Cardiac muscle cell (in vitro differentiated cells and primary cell): ENCODE results near the gene CBY2. TPM values are rescaled to one million over a fixed set of nuclear protein-coding genes. Genes with fewer than 3 reads are reported as not detected.
"Not testable (repeated sequence)": the region's sequence is repeated elsewhere in the genome, so short reads cannot be mapped to it uniquely, and the experiment has no call there.

Experiments used
- DNase-seq, 2 donors: peaks; one replicate each; pipeline versions ENCODE4 v3.0.0 to v3.0.0-alpha.2; 2010 to 2017; ENCODE audit warnings: low read depth in 1 of 2, low spot score in 1 of 2
- H3K27ac ChIP-seq: fragments of 200-600 bp; sonication (generic); 2 replicates; pipeline ENCODE4 v1.5.1; 2016
- H3K27me3 ChIP-seq: fragments of 200-600 bp; sonication (generic); 2 replicates; pipeline ENCODE4 v1.6.0; 2016; ENCODE audit warnings: control low read depth
- H3K36me3 ChIP-seq: fragments of 200-600 bp; sonication (generic); 2 replicates; pipeline ENCODE4 v1.5.1; 2016; ENCODE audit warnings: control low read depth
- H3K4me1 ChIP-seq: fragments of 200-600 bp; sonication (generic); 2 replicates; pipeline ENCODE4 v1.8.1; 2017; ENCODE audit warnings: low read depth, mild to moderate bottlenecking, mixed run types
- H3K4me3 ChIP-seq: fragments of 200-600 bp; sonication (generic); 2 replicates; pipeline ENCODE4 v1.5.1; 2016; ENCODE audit warnings: mild to moderate bottlenecking
- H3K9me3 ChIP-seq: fragments of 200-600 bp; sonication (generic); 2 replicates; pipeline ENCODE4 v1.5.1; 2017; ENCODE audit warnings: low read depth, mild to moderate bottlenecking, control low read depth
- CTCF ChIP-seq: IDR thresholded peaks from 2 replicates; pipeline ENCODE4 v1.5.1; 2012; ENCODE audit warnings: low read depth, mild to moderate bottlenecking, low read length
- polyA plus RNA-seq: library from polyadenylated mRNA; unstranded; fragments of >200 nt; fragmentation: Nextera tagmentation; extraction: Ambion mirVana; gene quantifications from 2 replicates; pipeline ENCODE4 v1.2.1, GENCODE V29; 2016
- total RNA-seq: library from RNA; depleted of rRNA; stranded (reverse); fragments of >200 nt; gene quantifications from 2 replicates; pipeline ENCODE4 v1.2.3, GENCODE V29; 2016

The CBY2 gene
- not detected in 2 replicates for total RNA-seq
- polyA plus RNA-seq, result 0.35 TPM in 1 of 2 replicates, not detected in the other

- TF ChIP-seq CTCF, result no peak
- H3K36me3 ChIP-seq, result no peaks in the 10 kb centered on the region
- H3K4me1 ChIP-seq, result peaks cover 7% of the 10 kb centered on the region
- no peak for DNase-seq
- H3K27ac ChIP-seq, result no peak within 1 kb of the TSS
- H3K9me3 ChIP-seq, result no peaks in the 10 kb centered on the region
- no peak within 1 kb of the TSS for H3K4me3 ChIP-seq
- H3K27me3 ChIP-seq, result no peaks in the 10 kb centered on the region
Observed at GRCh38 chr13:45702088-45702487, at the start of gene CBY2. TSS of gene CBY2 (plus strand) at chr13:45702320. CDS start at chr13:45702391, 71 bp downstream.

- TF ChIP-seq CTCF, result no peak
- H3K27me3 ChIP-seq, result no peaks in the 10 kb centered on the region
- no peak overlapping the region for H3K27ac ChIP-seq
- no peaks in the 10 kb centered on the region for H3K36me3 ChIP-seq
- H3K9me3 ChIP-seq, result no peaks in the 10 kb centered on the region
- H3K4me1 ChIP-seq, result no peaks in the 10 kb centered on the region
- no peak for DNase-seq
- H3K4me3 ChIP-seq, result no peak overlapping the region
Observed at GRCh38 chr13:45654633-45655349, 47.3 kb upstream of the CBY2 start.

GRCh38 chr13:45658586-45659235, 43.4 kb upstream of the CBY2 start:
- H3K4me3 ChIP-seq, result no peak overlapping the region
- no peaks in the 10 kb centered on the region for H3K4me1 ChIP-seq
- no peaks in the 10 kb centered on the region for H3K27me3 ChIP-seq
- H3K9me3 ChIP-seq, result no peaks in the 10 kb centered on the region
- DNase-seq, result peak in 1 of 2 donors; percentile 8
- H3K36me3 ChIP-seq, result no peaks in the 10 kb centered on the region
- no peak for TF ChIP-seq CTCF
- no peak overlapping the region for H3K27ac ChIP-seq

GRCh38 chr13:45659536-45659935, 42.6 kb upstream of the CBY2 start:
- H3K36me3 ChIP-seq, result no peaks in the 10 kb centered on the region
- no peaks in the 10 kb centered on the region for H3K4me1 ChIP-seq
- no peak for DNase-seq
- no peak overlapping the region for H3K27ac ChIP-seq
- no peaks in the 10 kb centered on the region for H3K9me3 ChIP-seq
- H3K27me3 ChIP-seq, result no peaks in the 10 kb centered on the region
- TF ChIP-seq CTCF, result no peak
- H3K4me3 ChIP-seq, result no peak overlapping the region

GRCh38 chr13:45660458-45660857, 41.7 kb upstream of the CBY2 start:
- not testable (repeated sequence) for DNase-seq, H3K27me3 ChIP-seq, H3K4me3 ChIP-seq, H3K4me1 ChIP-seq, H3K36me3 ChIP-seq, H3K27ac ChIP-seq, H3K9me3 ChIP-seq

GRCh38 chr13:45662162-45662561, 40.0 kb upstream of the CBY2 start:
- no peak for TF ChIP-seq CTCF

GRCh38 chr13:45662903-45663302, 39.2 kb upstream of the CBY2 start:
- not testable (repeated sequence) for H3K9me3 ChIP-seq, H3K4me3 ChIP-seq, H3K4me1 ChIP-seq, H3K27ac ChIP-seq, H3K27me3 ChIP-seq, DNase-seq, H3K36me3 ChIP-seq

More at GRCh38 chr13:45662162-45662561, 40.0 kb upstream of the CBY2 start:
- DNase-seq, result no peak
- no peaks in the 10 kb centered on the region for H3K9me3 ChIP-seq
- H3K36me3 ChIP-seq, result no peaks in the 10 kb centered on the region
- no peak overlapping the region for H3K4me3 ChIP-seq
- H3K4me1 ChIP-seq, result no peaks in the 10 kb centered on the region
- H3K27ac ChIP-seq, result no peak overlapping the region
- no peaks in the 10 kb centered on the region for H3K27me3 ChIP-seq

GRCh38 chr13:45669626-45670025, 32.5 kb upstream of the CBY2 start:
- not testable (repeated sequence) for H3K27ac ChIP-seq, H3K36me3 ChIP-seq, DNase-seq

More at GRCh38 chr13:45669626-45670025, 32.5 kb upstream of the CBY2 start:
- not testable (repeated sequence) for H3K4me3 ChIP-seq, H3K9me3 ChIP-seq, H3K27me3 ChIP-seq
- H3K4me1 ChIP-seq, result peaks cover 36% of the 10 kb centered on the region
